Measurements from ENCODE around the gene DIAPH1. TPM values are rescaled to one million over a fixed set of nuclear protein-coding genes. Genes with fewer than 3 reads are reported as not detected.
A peak's percentile ranks its signal among the peaks of the same experiment; 100 is the strongest.
"Not testable (repeated sequence)": the region's sequence is repeated elsewhere in the genome, so short reads cannot be mapped to it uniquely, and the experiment has no call there.

The DIAPH1 gene
- total RNA-seq, 1 donor from 2014 or later: 77.7 TPM

DNA sequence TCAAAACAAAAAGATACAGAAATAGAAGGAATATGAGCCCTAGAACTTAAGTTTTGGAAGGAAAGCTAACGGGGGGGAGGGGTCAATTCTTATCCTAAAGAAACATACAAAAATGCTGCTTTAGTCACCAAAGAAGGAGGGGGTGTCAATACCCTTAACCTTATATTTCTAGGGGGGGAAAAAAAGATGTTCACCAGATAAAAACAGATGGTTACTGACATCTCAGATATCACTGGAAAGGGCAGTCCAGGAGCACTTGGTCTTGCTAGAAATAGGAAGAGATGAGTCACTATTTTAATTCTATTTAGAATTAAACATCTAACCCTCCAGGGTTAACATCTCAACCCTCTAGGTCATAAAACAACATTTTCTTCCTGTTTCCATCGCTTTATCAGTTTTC, 1.7 kb downstream of the DIAPH1 start:
- no peak for DNase-seq (ENCODE audit: low spot score)
- intact Hi-C loops (cut with DNase I): no loop called here

DNA sequence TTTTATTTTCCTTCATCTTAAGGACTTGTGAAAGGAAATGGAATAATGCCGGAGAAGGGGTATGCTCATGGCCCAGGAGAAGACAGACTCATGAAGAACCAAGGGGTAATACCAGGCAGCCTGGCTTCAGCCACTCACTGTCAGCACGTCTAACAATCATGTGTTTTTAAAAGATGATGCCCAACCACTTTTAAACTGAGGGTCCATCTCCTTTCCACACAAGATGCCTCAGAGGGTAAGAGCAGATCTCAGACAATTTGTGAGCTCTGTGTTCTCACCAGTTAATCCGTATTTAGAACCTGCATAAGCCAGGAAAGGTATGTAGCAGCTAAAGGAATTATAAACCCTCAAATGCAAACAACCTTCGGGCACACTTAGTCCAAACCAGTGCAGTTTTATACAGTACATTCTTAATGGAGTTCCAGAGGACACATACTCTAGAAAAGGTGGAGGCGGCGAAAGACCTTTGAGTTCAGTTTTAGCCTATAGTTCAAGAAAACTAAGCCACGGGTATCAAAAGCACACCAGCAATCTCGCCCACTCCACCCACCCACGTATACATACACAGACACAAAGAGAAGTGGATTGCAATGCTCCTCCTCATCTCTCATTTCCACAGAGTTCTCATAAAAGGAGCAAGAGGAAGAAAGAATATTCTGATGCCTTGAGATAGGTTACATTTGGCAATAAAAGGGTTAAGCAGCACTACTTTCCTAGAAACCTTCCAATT, 2.6 kb downstream of the DIAPH1 start:
- DNase-seq (ENCODE audit: low spot score): no peak
- intact Hi-C loops (cut with DNase I): no loop called here

DNA sequence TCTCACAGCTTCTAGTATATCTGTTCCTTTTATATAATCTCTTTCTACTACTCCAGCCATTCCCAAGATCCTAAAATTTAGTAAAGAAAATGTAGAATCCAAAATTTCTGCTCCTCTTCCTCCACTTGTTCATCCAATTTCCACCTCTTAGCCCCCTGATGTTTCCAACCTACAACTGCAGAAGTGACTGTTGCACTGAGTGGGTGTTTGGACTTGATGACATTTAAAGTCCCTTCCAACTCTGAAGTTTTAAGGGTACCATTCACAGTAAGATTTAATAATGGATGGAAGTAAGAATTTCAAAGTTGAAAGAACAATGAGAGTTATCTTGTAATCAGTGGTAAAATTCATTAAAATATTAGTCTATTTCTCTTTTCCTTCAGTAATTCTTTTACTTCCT, 5.5 kb downstream of the DIAPH1 start:
- intact Hi-C loops (cut with DNase I): no loop called here
- DNase-seq (ENCODE audit: low spot score): no peak

DNA sequence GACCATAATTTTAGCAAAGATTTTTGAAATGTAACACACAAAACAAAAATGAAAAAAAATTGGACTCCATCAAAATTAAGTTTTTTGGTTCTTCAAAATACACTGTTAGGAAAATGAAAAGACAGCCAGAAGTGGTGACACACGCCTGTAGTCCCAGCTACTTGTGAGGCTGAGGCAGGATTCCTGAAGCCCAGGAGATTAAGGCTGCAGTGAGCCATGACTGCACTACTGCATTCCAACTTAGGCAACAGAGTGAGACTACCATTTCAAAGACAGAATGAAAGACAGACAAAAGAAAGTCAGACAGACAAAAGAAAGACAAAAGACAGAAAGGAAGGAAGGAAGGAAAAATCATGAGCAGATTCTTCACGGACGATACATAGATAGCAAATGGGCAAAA, 7.5 kb downstream of the DIAPH1 start:
- intact Hi-C loops (cut with DNase I): no loop called here

DNA sequence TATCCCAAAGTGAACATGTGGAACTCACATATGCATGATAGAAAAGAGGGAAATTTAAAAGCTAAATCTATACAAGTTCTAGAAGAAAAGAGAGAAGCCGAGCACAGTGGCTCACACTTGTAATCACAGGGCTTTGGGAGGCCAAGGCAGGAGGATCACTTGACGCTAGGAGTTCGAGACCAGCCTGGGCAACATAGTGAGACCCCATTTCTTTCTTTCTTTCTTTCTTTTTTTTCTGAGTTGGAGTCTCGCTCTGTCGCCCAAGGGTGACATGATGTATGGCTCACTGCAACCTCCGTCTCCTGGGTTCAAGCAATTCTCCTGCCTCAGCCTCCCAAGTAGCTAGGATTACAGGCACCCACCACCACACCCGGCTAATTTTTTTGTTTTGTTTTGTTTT, 8.9 kb downstream of the DIAPH1 start:
- intact Hi-C loops (cut with DNase I); DNase-seq (ENCODE audit: low spot score): not testable (repeated sequence)

More for the DNA sequence above, 7.5 kb downstream of the DIAPH1 start:
- DNase-seq (ENCODE audit: low spot score): no peak

DNA sequence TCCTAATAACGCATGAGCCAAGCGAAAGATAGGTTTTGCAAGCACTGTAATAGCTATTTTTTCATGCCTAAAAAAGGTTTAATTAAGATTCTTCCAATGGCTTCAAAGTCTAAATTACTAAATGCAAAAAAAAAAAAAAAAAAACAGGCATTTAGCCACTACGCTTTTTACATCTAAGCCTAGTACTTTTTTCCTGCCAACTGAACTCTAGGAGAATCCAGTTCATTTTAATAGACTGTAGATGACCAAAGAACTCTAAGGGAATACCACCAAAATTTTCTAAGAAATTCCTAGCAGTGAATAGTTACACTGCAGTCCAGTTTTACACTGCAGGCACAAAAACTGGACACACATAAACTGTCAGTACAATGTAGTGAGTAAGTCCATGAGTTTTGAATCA, 9.8 kb downstream of the DIAPH1 start:
- DNase-seq (ENCODE audit: low spot score): no peak
- intact Hi-C loops (cut with DNase I): no loop called here

DNA sequence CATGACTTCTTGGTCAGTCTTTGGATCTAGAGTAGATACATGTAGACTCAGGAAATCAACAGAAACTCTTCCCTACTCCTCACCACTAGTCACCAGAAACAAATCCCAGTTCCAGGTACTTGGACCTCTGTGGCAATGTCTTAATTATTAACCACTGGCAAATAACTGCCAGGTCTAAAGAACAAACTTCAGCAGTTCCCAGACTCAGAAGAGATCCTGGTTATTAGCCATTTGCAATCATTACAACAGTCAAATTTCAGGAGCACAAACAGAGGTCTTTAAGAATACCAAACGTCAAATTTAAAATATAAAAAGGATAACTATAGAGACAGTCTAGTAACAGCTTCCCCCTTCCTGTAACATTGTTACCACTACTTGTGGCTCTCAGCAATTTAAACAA, 10.2 kb downstream of the DIAPH1 start:
- DNase-seq (ENCODE audit: low spot score): no peak

DNA sequence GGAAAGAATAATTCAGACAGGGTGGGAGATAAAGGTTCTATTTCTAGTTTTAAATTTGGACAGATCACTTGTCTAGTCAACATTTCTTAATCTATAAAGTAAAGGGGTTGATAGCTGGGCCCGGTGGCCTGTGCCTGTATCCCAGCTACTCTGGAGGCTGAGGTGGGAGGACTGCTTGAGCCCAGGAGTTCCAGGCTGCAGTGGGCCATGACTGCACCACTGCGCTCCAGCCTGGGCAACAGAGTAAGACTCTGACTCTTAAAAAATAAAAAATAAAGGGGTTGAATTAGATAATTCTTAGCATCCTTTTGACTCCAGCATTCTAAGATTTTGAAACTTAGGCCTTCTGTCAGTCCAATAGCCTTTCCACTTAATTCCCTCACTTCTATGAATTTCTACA, 10.8 kb downstream of the DIAPH1 start:
- no peak for DNase-seq (ENCODE audit: low spot score)
- intact Hi-C loops (cut with DNase I): no loop called here

More for the DNA sequence above, 10.2 kb downstream of the DIAPH1 start:
- intact Hi-C loops (cut with DNase I): no loop called here

DNA sequence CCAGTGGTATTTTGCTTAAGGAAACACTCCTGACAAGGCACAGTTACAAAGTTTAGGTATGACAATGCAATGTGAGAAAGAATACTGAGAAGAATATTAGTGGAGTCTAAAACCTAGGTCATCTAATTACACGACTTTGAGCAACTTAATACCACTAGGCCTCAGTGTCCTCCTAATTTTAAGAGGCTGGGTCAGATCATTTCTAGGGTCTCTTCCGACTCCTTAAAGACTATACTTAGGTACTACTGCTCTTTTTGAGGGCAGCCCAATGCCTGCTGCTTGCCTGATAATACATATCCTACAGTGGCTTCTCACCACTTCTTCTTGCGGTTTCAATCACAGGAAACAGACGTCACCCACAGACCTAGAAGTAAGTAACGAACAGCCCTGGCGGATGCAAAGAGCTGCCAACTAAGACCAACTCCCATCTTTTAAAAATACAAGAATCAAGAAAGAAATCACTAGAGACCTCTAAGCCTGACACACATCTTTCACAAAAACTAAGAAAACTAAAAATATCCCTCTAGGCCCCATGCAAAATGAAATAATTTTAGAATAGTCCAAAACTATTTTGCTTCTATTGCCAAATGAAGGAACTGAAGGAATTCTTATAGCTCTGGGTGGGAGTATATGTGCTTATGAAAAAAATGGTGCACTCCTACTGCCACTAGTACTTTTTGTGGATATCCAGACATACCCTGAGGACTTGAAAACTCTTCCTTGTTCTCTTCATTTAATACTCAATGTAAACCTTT, 13.1 kb downstream of the DIAPH1 start:
- DNase-seq (ENCODE audit: low spot score): peak; percentile 81
- intact Hi-C loops (cut with DNase I): loop anchor here (2.0 kb wide), 1 partner anchor 13 kb away; the partner anchor contains the start of gene DIAPH1

DNA sequence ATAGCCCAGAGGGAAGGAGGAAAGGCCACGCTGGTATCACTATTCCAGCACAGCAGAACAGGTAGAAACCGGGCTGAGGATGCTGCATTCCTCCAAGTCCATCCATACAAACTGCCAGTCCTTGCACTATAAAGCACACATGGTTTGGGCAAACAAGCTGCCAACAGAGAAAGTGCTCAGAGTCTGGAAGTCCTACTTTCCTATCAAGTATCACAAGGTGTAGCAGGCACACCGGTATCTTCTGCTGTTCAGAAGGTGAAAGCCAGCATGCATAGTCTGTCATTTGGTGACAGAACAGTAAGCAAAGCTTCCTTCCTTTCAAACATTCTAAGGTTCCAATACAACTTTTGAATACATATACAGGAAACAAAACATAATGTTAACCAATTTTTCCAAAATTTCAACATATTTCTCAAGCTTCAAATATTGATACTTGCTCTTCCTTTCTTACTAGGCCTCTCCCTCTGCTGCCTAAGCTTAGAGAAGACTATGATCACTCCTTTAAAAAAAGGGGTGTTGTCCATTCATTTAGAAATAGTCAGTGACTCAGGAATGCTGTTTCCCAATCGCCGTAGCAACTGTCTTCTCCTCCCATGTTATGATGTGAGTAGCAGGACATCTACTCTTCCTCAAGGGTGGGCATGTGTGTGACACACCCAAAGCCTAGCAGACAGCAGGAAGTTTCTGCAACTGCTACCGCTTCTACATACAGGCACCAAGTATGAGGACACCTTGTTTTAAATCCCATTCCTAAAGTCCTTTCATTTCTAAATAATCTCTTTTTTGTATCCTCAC, 14.7 kb downstream of the DIAPH1 start:
- no peak for DNase-seq (ENCODE audit: low spot score)
- intact Hi-C loops (cut with DNase I): loop anchor here (2.0 kb wide), 1 partner anchor 15 kb away; the partner anchor contains the start of gene DIAPH1

DNA sequence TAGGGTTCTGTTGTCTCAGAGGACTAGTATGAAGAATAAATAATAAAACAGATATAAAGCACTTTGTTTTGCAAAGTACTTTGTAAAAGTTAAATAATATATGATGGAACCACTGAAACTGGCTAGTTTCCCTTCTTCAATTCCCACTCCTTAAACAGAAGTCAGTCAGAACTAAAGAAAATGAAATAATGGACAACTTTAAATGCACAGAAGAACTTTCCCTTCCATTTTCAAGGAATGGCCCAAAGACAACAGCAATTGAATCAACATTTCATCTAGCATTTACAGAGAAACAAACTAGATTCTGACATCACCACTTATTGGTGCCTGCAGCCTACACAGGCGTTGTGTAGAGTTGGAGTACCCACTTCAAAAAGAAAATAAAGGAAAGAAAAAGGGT, 16.2 kb downstream of the DIAPH1 start:
- DNase-seq (ENCODE audit: low spot score): no peak
- intact Hi-C loops (cut with DNase I): no loop called here

DNA sequence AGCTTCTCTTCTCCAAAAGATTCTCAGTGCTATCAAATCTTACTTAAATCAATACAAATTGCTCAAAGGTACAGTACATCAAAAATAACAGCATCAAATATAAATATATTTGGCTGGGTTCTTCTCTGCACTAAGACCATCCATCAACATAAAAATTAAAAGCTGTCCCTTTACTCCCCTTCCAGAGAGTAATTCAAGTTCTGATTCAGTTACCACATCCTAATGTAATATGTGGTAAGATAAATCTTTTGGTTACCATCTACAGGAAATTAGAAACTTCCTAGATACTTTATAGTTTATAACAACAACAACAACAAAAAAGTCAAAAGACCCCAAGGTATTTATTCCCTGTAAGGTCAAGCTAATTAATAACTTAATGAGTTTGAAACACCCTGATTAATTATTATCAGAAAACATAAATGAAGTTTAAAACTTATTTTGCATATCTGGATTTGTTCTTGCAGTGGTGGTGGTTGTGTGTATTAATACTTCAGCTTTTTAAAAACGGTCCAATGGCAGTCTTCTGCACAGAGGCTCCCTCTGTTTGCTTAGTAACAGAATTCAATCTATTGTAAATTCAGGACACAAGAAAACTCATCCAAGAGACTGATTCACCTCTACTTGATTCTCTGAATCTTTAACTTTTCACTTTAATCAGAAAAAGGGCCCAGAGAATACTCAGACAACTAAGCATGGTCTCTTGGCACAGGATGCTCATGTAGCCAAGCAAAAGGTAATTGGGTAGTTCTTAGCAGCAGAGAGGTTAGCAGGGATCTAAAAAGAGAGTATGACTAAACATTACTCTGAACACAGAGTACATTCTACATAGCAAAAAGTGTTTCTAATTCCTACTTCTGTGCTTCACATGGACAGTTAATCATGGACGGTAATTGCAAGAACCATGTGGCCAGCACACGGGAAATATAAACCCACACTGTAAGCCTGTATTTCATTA, 20.1 kb downstream of the DIAPH1 start:
- intact Hi-C loops (cut with DNase I): no loop called here
- no peak for DNase-seq (ENCODE audit: low spot score)

DNA sequence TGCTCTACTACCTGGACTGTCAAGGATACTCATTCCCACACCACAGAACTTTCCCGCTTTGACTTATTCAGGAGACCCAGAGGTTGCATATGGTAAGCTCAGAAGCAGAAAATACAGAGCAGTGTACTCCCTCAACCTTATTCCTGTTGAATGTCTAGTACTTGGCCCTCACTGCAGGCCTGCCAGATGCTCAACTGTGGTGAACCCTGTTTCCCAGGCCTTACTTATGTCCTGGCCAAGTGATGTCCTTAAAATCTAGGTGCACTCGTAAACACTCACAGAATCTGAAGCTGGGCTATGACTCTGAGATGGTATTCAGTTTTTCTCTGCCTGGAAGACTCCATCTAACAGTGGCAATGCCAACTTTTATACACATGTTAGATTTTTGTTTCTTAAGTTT, 21.0 kb downstream of the DIAPH1 start:
- no peak for DNase-seq (ENCODE audit: low spot score)
- intact Hi-C loops (cut with DNase I): no loop called here

DNA sequence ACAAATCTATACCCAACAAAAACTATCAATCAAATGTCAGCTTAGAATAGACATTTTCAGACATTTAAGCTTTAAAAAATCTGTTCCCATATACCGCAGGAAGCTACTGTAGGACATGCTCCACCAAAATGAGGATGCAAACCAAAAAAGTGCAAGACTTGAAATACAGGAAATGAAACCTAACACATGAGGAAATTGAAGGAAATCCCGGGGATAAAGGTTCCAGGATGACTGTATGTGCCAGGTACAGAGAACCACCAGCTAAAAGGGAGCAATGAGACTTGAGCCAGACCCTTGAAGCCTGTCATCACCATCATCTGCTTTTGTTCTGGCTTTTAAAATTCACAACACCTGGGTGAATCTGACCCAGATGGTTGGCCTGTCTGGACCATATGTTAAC, 21.4 kb downstream of the DIAPH1 start:
- intact Hi-C loops (cut with DNase I): no loop called here

DNA sequence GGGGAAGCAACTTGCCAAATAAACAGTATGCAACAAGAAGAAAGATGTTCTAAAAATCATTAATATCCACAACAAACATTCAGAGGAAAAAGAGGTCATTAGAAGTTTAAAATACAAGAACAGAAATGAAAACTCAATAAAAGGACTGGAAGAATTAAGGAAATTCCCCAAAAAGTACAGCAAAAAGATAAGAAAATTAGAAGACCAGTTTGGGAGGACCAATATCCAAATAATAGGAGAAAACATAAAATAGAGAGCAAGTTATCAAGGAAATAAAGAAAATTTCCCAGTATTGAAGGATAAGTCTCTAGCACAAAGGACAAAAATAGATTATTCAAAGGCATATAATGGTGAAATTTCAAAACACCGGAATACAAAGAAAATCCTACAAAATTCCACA, 21.9 kb downstream of the DIAPH1 start:
- intact Hi-C loops (cut with DNase I): no loop called here
- DNase-seq (ENCODE audit: low spot score): no peak

More for the DNA sequence above, 21.4 kb downstream of the DIAPH1 start:
- DNase-seq (ENCODE audit: low spot score): no peak

DNA sequence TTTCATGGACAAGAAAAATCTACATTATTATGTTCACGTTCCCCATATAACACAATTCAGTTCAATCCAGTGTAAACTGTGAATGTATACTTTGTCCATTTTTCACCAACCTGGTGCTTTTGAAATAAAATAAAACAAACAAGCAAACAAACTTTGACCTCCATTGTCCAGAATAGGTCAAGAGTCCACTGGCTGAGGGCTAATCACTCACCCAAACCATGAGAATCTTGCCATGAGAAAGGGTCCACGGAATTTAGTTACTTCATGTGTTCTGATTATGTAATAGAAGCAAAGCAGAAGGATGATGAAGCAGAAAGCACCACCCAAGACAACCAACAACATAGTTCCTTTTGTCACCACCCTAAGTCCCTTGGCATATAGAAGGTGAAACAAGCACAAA, 28.7 kb downstream of the DIAPH1 start:
- no peak for DNase-seq (ENCODE audit: low spot score)
- intact Hi-C loops (cut with DNase I): no loop called here

DNA sequence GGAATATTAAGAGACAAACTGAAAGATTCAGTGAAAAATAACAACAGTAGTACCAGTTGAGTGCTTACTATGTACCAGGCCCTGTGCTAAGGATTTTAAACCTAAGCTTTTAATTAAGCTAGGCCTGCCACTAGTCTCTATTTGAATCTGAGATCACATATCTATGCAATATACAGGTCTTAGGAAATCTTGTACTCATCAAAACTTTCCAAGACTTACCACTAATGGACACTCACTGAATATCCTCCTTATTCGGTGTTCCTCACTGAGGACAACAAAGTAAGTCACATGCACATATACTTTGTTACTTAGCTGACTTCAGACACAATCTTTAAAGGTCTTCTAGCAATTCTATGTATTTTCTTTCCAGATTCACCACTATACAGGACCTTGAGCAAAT, 32.6 kb downstream of the DIAPH1 start:
- DNase-seq (ENCODE audit: low spot score): no peak
- intact Hi-C loops (cut with DNase I): no loop called here

DNA sequence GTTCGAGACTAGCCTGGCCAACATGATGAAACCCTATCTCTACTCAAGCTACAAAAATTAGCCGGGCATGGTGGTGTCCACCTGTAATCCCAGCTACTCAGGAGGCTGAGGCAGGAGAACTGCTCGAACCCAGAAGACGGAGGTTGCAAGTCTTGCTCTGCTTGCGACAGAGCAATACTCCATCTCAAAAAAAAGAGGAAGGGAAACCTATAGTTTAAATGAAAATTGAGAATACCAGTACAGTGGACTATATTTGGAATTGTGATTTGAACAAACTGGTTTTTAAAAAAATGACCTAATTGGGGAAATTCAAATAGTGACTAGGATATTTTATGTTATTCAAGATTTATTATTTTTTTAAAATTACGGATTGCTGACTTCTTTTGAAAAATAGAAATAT, 33.2 kb downstream of the DIAPH1 start:
- intact Hi-C loops (cut with DNase I): no loop called here
- DNase-seq (ENCODE audit: low spot score): no peak

DNA sequence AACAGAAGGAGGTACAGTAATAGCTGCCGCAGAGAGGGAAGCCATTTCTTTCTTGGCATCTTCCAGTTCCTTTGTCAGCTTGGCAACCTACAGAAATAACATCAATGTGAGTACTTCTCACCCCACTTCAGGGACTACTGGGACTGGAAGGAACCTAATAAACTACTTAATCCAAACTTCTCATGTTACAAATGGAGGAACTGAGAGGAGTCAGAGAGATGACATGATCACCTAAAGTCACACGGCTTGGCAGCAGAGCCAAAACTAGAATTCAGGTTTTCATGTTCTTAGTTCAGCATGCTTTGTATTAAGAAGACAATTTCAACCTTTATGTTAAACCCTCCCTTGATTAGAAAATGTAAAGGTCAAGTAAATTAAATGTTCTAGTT, 44.7 kb downstream of the DIAPH1 start:
- no peak for DNase-seq (ENCODE audit: low spot score)
- intact Hi-C loops (cut with DNase I): no loop called here
